Gastrocnemius medialis (tissue), 4 donors: ENCODE results near the gene PRR22. TPM values are rescaled to one million over a fixed set of nuclear protein-coding genes. Genes with fewer than 3 reads are reported as not detected.

Experiments
- ATAC-seq, 2 donors: fragments of 150-250 bp; one replicate each; pipeline ENCODE4 v1.9.1; 2016
- DNase-seq, 2 donors: peaks; one replicate each; pipeline ENCODE4 v3.0.0-alpha.2; 2019
- H3K27ac ChIP-seq, 4 donors: fragments of 200-600 bp; sonication (generic); 1 replicate in 1 of 4; 2 replicates in 3 of 4; pipeline ENCODE4 v1.5.1; 2016 to 2018; ENCODE audit warnings: mild to moderate bottlenecking in 2 of 4, moderate library complexity in 1 of 4
- H3K27me3 ChIP-seq, 3 donors: fragments of 200-600 bp; sonication (generic) in 2 of 3; 1 replicate in 1 of 3; 2 replicates in 2 of 3; pipeline versions ENCODE4 v1.5.1 to v1.6.0; 2016 to 2019; ENCODE audit warnings: mild to moderate bottlenecking in 1 of 3, moderate library complexity in 1 of 3
- H3K36me3 ChIP-seq, 2 donors: fragments of 200-600 bp; sonication (generic) in 1 of 2; one replicate each; pipeline ENCODE4 v1.5.1; 2017 to 2018
- H3K4me1 ChIP-seq, 2 donors: fragments of 200-600 bp; sonication (generic) in 1 of 2; one replicate each; pipeline ENCODE4 v1.5.1; 2016 to 2017; ENCODE audit warnings: mild to moderate bottlenecking in 2 of 2
- H3K4me3 ChIP-seq, 4 donors: fragments of 200-600 bp; sonication (generic) in 3 of 4; 1 replicate in 1 of 4; 2 replicates in 3 of 4; pipeline ENCODE4 v1.5.1; 2016 to 2019; ENCODE audit warnings: mild to moderate bottlenecking in 2 of 4
- H3K9me3 ChIP-seq, 3 donors: fragments of 200-600 bp; sonication (generic) in 2 of 3; 1 replicate in 1 of 3; 2 replicates in 2 of 3; pipeline ENCODE4 v1.5.1; 2016 to 2019
- CTCF ChIP-seq, 5 experiments: fragments of 450-650 bp in 3 of 5; fragments of 200-600 bp in 2 of 5; sonication (generic) in 2 of 5; IDR thresholded peaks in 4 of 5; conservative IDR thresholded peaks in 1 of 5; 1 replicate in 4 of 5; 2 replicates in 1 of 5; pipeline ENCODE4 v1.5.1; 2016 to 2019; ENCODE audit warnings: antibody characterized with exemption in 5 of 5, mild to moderate bottlenecking in 3 of 5, moderate library complexity in 3 of 5
- POLR2A ChIP-seq, 2 donors: fragments of 450-650 bp; IDR thresholded peaks; one replicate each; pipeline ENCODE4 v1.6.1; 2017; ENCODE audit warnings: antibody characterized with exemption in 2 of 2, mild to moderate bottlenecking in 2 of 2, moderate library complexity in 2 of 2
- in situ Hi-C, 4 donors: fragments of 200-750 bp; cut with MboI; loops; one replicate each; pipeline versions ENCODE4 v1.15.0 to v1.8.0; 2017; ENCODE audit warnings: low sequenced_read_pairs in 4 of 4
- intact Hi-C: fragments of 100-400 bp; cut with DNase I; formaldehyde crosslinking; loops from one replicate; pipeline ENCODE4 v1.15.1; 2023; ENCODE audit warnings: low total_unique reads
- total RNA-seq, 4 donors: library from RNA; depleted of rRNA; stranded (reverse); fragments of >200 nt; gene quantifications; one replicate each; pipeline versions ENCODE4 v1.1.0 to v1.2.3, GENCODE V29; 2016

The PRR22 gene
- total RNA-seq, 4 donors from 2014 or later = 0.24 to 1.0 TPM; not detected in 2

GRCh38 chr19:5817218-5817617 is 32.7 kb upstream of the PRR22 start:
- ATAC-seq (no peak), DNase-seq (no peak)
- H3K27me3 ChIP-seq = peaks cover 17 to 19% (median 18%) of the 10 kb centered on the region in 3 donors
- no peak overlapping the region for H3K4me3 ChIP-seq
- in situ Hi-C loops (no loop called here), intact Hi-C loops (no loop called here)
- H3K9me3 ChIP-seq = no peaks in the 10 kb centered on the region
- H3K36me3 ChIP-seq = no peaks in the 10 kb centered on the region
- no peak overlapping the region for H3K27ac ChIP-seq
- TF ChIP-seq CTCF (IDR thresholded peaks at IDR 0.05 in 4 of 5, conservative IDR thresholded peaks at IDR 0.05 in 1 of 5) (no peak), POLR2A (IDR thresholded peaks at IDR 0.05) (no peak)
- H3K4me1 ChIP-seq = no peaks in the 10 kb centered on the region

GRCh38 chr19:5814852-5815246 is 30.3 kb upstream of the PRR22 start:
- in situ Hi-C loops = no loop called here
- Histone ChIP-seq H3K9me3 (no peaks in the 10 kb centered on the region), H3K27ac (no peak overlapping the region), H3K36me3 (no peaks in the 10 kb centered on the region), H3K4me3 (no peak overlapping the region), H3K27me3 (peaks cover 13 to 18% (median 14%) of the 10 kb centered on the region in 3 donors), H3K4me1 (no peaks in the 10 kb centered on the region)
- intact Hi-C loops = no loop called here
- DNase-seq (no peak), ATAC-seq (no peak)
- TF ChIP-seq POLR2A (IDR thresholded peaks at IDR 0.05) (no peak), CTCF (IDR thresholded peaks at IDR 0.05 in 4 of 5, conservative IDR thresholded peaks at IDR 0.05 in 1 of 5) (no peak)

GRCh38 chr19:5814123-5814851 is 29.7 kb upstream of the PRR22 start:
- H3K36me3 ChIP-seq = no peaks in the 10 kb centered on the region

GRCh38 chr19:5811117-5811516 is 26.6 kb upstream of the PRR22 start:
- intact Hi-C loops = no loop called here
- no peak for ATAC-seq
- Histone ChIP-seq H3K4me1 (no peaks in the 10 kb centered on the region), H3K36me3 (no peaks in the 10 kb centered on the region), H3K4me3 (no peak overlapping the region), H3K9me3 (no peaks in the 10 kb centered on the region), H3K27ac (no peak overlapping the region), H3K27me3 (peaks cover 2 to 16% (median 14%) of the 10 kb centered on the region in 3 donors)
- no peak for DNase-seq
- in situ Hi-C loops = no loop called here
- TF ChIP-seq POLR2A (IDR thresholded peaks at IDR 0.05) (no peak), CTCF (IDR thresholded peaks at IDR 0.05 in 4 of 5, conservative IDR thresholded peaks at IDR 0.05 in 1 of 5) (no peak)

More at GRCh38 chr19:5814123-5814851, 29.7 kb upstream of the PRR22 start:
- TF ChIP-seq POLR2A (IDR thresholded peaks at IDR 0.05) (no peak), CTCF (IDR thresholded peaks at IDR 0.05 in 4 of 5, conservative IDR thresholded peaks at IDR 0.05 in 1 of 5) (no peak)
- H3K9me3 ChIP-seq = no peaks in the 10 kb centered on the region
- ATAC-seq = no peak
- DNase-seq = no peak
- intact Hi-C loops (no loop called here), in situ Hi-C loops (no loop called here)
- no peak overlapping the region for H3K27ac ChIP-seq
- peaks cover 9 to 18% (median 14%) of the 10 kb centered on the region in 3 donors for H3K27me3 ChIP-seq
- H3K4me1 ChIP-seq = no peaks in the 10 kb centered on the region
- no peak overlapping the region for H3K4me3 ChIP-seq
